HL-60 (cell line): ENCODE results near the gene AKAP5.

Experiments used
- GABPA ChIP-seq: IDR thresholded peaks from 2 replicates; pipeline ENCODE4 v1.6.1; 2012; ENCODE audit warnings: low read depth
- TF ChIP-seq, protein P1 (sequence below): IDR thresholded peaks from one replicate; pipeline ENCODE4 v1.5.1; 2011; ENCODE audit warnings: low read length, control low read depth, inconsistent platforms; ENCODE audit not compliant: insufficient read depth

DNA sequence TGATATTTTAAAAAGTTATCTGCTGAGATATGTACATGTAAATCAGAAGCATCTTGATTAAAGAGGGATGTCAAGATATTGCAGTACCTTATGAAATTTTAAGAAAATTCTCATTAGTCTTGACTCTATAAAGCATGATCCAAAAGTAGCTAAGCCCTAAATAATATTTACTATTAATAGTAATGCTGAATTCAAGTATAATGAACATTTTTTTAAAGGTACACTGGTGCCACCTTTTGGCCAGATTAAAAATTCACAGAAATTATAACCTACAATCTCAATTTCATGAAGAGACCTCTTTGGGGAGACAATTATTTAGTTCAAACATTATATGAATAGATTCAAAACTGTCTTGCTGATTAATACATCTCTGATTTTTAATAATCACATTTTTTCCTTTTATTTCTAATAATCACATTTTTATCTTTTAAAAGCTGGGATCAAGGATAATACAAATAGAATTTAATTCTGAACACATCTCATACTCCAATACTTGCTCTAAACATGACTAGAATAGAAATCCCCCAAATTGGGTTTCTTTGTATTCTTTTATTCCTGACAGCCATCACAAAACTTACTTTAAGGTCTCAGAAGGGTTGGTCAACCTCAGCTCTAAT lies 13.4 kb downstream of the AKAP5 start:
- TF ChIP-seq, protein P1, sequence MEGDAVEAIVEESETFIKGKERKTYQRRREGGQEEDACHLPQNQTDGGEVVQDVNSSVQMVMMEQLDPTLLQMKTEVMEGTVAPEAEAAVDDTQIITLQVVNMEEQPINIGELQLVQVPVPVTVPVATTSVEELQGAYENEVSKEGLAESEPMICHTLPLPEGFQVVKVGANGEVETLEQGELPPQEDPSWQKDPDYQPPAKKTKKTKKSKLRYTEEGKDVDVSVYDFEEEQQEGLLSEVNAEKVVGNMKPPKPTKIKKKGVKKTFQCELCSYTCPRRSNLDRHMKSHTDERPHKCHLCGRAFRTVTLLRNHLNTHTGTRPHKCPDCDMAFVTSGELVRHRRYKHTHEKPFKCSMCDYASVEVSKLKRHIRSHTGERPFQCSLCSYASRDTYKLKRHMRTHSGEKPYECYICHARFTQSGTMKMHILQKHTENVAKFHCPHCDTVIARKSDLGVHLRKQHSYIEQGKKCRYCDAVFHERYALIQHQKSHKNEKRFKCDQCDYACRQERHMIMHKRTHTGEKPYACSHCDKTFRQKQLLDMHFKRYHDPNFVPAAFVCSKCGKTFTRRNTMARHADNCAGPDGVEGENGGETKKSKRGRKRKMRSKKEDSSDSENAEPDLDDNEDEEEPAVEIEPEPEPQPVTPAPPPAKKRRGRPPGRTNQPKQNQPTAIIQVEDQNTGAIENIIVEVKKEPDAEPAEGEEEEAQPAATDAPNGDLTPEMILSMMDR = no peak
- TF ChIP-seq GABPA = no peak
